Cerebellar cortex (tissue), 1 donor: ENCODE measurements around the gene TNS2.
"Not testable (repeated sequence)": the region's sequence is repeated elsewhere in the genome, so short reads cannot be mapped to it uniquely, and the experiment has no call there.

Experiments used
- DNase-seq: peaks from one replicate; pipeline ENCODE4 v3.0.0-alpha.2; 2015; ENCODE audit warnings: low spot score

The TNS2 gene

GRCh38 chr12:53094796-53095595 is 45.1 kb downstream of the TNS2 start:
- DNase-seq, result not testable (repeated sequence)

DNA sequence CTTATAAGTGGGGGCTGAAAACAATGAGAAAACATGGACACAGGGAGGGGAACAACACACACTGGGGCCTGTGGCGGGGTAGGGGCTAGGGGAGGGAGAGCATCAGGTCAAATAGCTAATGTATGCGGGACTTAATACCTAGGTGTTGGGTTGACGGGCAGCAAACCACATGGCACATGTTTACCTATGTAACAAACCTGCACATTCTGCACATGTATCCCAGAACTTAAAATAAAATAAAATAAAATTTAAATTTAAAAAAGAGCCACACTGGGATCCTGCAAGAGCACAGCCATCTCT is 45.7 kb downstream of the TNS2 start:
- not testable (repeated sequence) for DNase-seq

- no peak for DNase-seq
Observed at GRCh38 chr12:53096089-53096741, 46.4 kb downstream of the TNS2 start.

DNA sequence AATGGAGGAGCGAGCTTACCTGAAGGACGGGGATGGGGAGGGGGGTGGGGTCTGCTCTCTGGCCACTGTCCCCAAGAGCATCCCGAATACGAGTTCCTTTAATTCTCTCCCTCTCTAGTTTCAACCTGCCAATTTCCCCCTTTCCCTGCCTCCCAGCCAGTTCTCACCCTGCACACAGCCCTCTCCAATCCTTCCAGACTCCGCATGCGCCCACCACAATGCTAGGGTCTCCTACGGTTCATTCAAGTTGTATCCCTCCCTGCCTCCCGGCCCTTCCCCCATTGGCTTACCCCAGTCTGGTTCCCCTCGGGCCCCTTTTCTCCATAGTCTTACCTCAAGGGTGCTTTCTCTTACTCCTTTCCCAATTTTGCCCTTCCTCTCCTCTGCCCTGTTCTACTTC is 46.9 kb downstream of the TNS2 start:
- DNase-seq, result no peak

DNA sequence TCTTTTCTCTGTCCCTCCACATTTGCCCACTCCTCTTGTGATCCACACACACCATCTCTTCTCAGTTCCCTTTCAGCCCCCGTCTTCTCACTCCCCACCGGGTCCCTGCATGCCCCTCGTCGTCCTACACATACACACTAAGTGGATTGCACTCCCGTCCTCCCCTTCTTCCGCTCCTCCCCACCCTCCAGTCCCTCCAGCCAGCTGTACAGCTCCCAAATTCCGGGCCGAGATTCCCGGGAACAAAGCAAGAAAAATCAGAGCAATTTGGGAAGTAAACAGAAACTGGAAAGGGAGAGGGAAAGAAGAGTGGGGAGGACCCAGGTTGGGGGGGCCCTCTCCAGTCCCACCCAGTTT is 47.3 kb downstream of the TNS2 start:
- DNase-seq, result peak; percentile 40

DNA sequence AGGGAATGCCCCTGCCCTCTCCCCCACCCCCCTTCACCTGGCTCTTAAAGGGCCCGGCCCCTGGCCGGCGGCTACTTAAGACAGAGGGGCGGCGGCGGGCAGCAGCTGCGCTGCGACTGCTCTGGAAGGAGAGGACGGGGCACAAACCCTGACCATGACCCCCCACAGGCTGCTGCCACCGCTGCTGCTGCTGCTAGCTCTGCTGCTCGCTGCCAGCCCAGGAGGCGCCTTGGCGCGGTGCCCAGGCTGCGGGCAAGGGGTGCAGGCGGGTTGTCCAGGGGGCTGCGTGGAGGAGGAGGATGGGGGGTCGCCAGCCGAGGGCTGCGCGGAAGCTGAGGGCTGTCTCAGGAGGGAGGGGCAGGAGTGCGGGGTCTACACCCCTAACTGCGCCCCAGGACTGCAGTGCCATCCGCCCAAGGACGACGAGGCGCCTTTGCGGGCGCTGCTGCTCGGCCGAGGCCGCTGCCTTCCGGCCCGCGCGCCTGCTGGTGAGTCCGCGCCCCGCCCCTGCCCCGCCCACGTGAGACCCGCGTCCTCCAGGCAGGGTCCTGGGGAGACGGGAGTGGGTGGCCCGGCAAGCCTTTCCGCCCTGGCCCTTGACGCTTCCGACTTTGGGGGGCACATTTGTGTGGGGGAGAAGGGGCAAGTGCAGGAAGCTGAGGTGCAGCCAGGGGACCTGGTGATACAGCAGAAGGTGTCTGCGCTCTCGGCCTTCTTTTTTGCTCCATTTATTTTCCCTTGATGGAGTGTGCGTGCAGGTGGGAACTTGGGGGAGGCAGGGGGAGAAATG is 47.9 kb downstream of the TNS2 start, which contains the start of gene IGFBP6:
Gene IGFBP6, plus strand, starts transcription at position 104 of the 790 bp plus-strand sequence. Its CDS starts 51 bp downstream, at position 155.
- DNase-seq, result peak; percentile 52

DNA sequence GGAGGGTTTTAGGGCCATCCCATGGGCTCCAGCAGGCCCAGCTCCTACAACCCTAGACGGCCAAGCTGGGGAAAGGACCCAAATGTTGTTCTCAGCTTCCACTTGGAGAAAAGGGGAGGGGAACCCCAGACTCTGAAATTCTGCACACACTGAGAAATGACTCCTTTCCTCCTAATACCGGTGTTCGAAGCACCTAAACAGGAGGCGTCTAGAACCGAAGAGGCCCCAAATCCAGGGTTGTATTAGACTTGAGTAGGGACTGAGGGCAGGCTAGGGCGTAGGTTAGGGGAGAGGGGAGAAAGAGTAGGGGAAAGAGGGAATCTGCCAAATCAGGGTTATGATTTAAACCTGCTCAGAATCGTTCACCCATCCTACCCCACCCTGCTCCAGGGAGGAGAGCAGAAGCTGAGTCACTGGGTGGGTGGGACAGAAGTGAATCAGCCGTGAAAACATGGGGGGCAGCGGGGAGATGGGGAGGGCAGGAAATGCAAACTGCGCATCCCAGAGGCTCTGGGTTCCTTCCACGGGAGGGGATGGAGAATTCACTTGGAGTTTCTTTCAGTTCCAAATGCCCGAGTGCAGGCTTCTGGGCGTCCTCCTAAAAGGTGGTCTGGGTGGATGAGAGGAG is 48.6 kb downstream of the TNS2 start:
- peak; percentile 16 for DNase-seq

DNA sequence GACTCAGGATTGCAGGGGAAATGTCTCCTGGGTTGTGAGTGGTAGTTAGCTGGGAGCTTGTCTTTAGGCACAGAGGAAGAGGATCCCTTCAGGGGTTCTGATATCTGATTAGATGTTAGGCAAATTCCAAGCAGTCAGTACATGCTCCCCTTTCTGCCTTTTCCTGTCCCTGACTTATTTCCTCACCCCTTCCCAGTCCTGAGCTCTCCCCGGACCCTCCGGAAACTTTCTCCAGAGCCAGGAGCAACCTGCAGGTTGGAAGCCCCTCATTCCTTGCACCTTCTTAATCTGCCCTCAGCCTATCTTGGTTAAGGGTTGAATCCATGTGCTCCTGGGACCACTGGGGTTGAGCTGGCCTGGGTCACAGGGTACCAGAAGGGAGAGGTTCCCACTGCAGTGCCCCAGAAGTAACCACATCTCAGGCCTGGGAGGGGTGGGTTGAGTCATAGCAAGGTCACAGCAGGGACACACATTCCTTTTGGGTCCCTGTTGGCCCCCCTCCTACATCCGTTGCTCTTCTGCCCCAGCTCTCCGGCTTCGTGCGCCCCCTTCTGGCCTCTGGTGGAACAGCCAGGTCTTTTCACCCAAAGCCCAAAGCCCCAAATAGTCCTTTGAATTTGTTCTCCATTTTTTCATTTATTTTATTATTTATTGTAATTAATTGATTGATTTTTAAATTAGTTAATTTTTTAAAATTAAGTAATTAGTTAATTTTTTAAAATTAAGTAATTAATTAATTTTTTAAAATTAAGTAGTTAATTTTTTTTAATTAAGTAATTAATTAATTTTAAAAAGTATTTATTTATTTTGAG is 49.4 kb downstream of the TNS2 start:
- peak; percentile 81 for DNase-seq

GRCh38 chr12:53100466-53101151 is 50.7 kb downstream of the TNS2 start:
- DNase-seq, result no peak

DNA sequence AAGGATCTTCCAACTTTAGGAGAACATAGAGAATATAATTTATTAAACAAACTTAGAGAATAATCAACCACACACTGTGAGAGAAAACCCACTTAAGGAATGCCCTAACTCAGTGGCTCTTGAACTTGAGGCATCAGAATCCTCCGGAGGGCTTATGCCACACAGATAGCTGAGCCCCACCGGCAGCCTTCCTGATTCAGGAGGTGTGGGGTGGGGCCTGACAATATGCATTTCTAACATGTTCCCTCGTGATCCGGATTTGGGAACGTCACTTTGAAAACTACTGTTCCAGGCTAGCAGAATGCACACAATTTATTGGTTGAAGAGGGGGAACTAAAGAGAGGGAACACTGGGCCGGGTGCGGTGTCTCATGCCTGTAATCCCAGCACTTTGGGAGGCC is 51.4 kb downstream of the TNS2 start:
- DNase-seq, result no peak

DNA sequence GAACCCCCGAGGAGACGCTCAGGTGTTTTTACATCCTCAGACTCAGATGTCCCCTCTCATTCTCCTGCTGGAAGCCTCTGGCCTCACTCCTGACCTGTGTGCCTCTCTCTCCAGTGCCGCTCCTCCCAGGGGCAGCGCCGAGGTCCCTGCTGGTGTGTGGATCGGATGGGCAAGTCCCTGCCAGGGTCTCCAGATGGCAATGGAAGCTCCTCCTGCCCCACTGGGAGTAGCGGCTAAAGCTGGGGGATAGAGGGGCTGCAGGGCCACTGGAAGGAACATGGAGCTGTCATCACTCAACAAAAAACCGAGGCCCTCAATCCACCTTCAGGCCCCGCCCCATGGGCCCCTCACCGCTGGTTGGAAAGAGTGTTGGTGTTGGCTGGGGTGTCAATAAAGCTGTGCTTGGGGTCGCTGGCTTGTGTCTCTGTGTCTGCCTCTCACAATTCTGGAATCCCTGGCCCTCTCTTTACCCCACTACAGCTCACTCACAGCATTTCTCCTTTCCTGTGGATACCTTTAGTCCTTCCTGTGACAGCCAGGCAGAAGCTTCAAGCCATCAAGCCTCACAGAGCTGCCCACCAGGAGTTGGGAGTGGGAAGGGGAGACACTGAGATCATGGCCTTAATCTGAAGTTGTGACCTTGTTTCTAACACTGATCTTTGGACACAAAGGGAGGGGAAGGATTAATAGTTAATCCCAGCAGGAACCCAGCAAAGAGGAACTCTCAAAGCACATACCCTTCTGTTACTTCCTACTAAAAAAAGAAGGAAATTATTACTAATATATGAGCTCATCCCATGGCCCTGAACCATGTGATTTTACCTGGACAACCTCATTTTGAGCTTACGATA is 52.3 kb downstream of the TNS2 start:
- no peak for DNase-seq

DNA sequence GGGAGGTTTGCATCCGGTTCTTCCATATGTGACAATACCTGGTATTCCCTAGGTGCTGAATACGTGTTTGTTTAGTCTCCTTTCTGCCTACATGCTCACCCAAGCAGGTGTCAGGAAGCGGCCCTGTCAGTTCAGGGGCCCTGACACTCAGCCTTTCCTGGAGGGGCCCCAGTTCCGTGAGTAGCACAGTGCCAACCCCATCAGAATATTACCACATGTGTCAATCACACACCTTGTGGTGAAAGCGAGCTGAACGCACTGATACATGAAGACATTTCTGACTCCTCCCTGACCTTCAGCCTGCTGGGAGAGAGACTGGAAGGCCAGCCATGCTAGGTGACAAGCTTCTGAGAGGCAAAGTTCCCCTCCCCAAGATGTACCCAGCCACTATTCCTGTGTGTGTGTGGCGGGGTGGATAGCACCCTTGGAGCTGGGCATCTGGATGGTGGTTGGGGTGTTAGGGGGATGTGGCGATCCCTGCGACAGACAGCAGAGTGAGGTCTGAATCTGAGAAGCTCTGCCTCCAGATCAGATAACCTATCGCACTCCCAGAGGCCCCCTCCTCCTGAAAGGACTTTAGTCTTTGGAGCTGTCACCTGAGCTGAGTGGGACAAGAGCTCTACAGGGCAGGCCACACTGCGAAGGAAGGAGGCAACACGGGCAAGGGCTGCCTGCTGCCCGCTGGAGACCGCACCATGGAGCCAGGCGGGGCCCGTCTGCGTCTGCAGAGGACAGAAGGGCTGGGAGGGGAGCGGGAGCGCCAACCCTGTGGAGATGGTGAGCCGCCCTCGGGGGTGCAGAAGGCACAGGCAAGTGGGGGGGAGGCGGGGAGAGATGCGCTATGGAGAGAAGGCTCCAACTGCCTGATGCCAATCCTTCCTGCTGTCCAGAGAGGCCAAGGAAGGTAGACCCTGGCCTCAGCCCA is 53.3 kb downstream of the TNS2 start, which contains the start of gene SOAT2:
Gene SOAT2, plus strand, starts transcription at position 604 of the 925 bp plus-strand sequence. Its CDS starts 92 bp downstream, at position 696.
- DNase-seq, result no peak

DNA sequence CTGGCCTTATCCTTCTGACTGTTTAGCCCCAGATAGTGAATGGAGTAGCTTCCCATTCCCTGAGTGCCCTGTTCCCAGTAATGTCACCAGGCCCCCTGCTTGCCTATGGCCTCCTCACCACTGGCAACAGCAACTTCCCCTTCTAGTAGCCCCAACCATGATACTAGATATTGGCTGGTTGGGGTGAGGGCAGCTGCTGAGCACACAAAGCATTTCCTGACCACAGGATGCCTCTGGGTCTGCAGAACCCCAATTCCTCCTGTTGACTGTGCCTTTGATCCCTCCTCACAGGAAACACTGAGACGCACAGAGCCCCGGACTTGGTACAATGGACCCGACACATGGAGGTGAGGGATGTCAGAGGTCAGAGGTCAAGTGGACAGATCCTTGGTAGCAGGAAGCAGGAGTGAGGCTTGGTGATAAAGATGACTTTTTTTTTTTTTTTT is 54.0 kb downstream of the TNS2 start:
- no peak for DNase-seq

- DNase-seq, result no peak
Observed at GRCh38 chr12:53105256-53105655, 55.4 kb downstream of the TNS2 start.

GRCh38 chr12:53105712-53106439 is 56.0 kb downstream of the TNS2 start:
- no peak for DNase-seq

DNA sequence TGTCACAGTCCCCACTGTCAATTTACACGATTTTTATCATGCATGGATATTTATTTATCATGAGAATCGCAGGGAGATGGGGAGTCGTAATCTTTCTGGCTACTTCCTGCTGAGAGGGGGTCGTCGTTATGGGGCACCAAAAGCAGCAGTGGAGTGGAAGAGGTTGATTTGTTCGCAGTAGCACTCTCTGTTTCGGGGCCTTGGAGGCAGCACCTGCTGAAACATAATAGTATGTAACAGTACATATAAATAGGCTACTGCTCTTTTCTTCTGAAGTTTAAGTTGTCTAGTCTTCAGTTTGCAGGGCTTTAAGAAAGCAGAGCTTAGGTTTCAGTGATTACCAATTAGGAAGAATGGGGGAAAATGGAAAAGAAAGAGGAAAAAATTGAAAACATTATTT is 57.3 kb downstream of the TNS2 start:
- no peak for DNase-seq

- DNase-seq, result not testable (repeated sequence)
Observed at GRCh38 chr12:53112431-53112830, 62.6 kb downstream of the TNS2 start.

GRCh38 chr12:53113136-53113705 is 63.4 kb downstream of the TNS2 start:
- no peak for DNase-seq
